ENCODE data around the gene ADGRV1.
"Not testable (repeated sequence)": the region's sequence is repeated elsewhere in the genome, so short reads cannot be mapped to it uniquely, and the experiment has no call there.

The ADGRV1 gene

GRCh38 chr5:90786756-90787155 is 228.2 kb downstream of the ADGRV1 start:
- no peaks in the 10 kb centered on the region for H3K79me2 ChIP-seq (ENCODE audit: insufficient read depth, low read length)
- H3K27ac ChIP-seq (ENCODE audit: low read depth, low read length) = no peak overlapping the region
- no peak overlapping the region for H3K4me2 ChIP-seq (ENCODE audit: low read depth, low read length, poor library complexity, severe bottlenecking)
- no peak overlapping the region for H3K4me3 ChIP-seq (ENCODE audit: insufficient read depth, low read length, poor library complexity, severe bottlenecking)
- no peak overlapping the region for H2AFZ ChIP-seq (ENCODE audit: low read depth, low read length, severe bottlenecking)
- H3K9ac ChIP-seq (ENCODE audit: low read length) = no peak overlapping the region
- H3K9me3 ChIP-seq (ENCODE audit: insufficient read depth, low read length) = no peaks in the 10 kb centered on the region
- H3K9me2 ChIP-seq (replicated peaks; ENCODE audit: insufficient read depth, low read length) = no peaks in the 10 kb centered on the region
- H4K20me1 ChIP-seq (ENCODE audit: low read depth, low read length) = no peaks in the 10 kb centered on the region
- no peak for TF ChIP-seq EZH2phosphoT487 (conservative IDR thresholded peaks at IDR 0.05; ENCODE audit: low read length)
- H3K36me3 ChIP-seq (ENCODE audit: low read length) = no peaks in the 10 kb centered on the region
- no peaks in the 10 kb centered on the region for H3K27me3 ChIP-seq (ENCODE audit: low read length)
- no peaks in the 10 kb centered on the region for H3F3A ChIP-seq (ENCODE audit: insufficient read depth)

- Histone ChIP-seq H3K4me2 (ENCODE audit: low read depth, low read length, poor library complexity, severe bottlenecking) (no peak overlapping the region), H3F3A (ENCODE audit: insufficient read depth) (no peaks in the 10 kb centered on the region), H3K9me2 (replicated peaks; ENCODE audit: insufficient read depth, low read length) (no peaks in the 10 kb centered on the region), H3K4me3 (ENCODE audit: insufficient read depth, low read length, poor library complexity, severe bottlenecking) (no peak overlapping the region), H3K9me3 (ENCODE audit: insufficient read depth, low read length) (no peaks in the 10 kb centered on the region), H3K79me2 (ENCODE audit: insufficient read depth, low read length) (no peaks in the 10 kb centered on the region), H2AFZ (ENCODE audit: low read depth, low read length, severe bottlenecking) (no peak overlapping the region), H3K9ac (ENCODE audit: low read length) (no peak overlapping the region), H3K27me3 (ENCODE audit: low read length) (no peaks in the 10 kb centered on the region), H3K27ac (ENCODE audit: low read depth, low read length) (no peak overlapping the region), H4K20me1 (ENCODE audit: low read depth, low read length) (no peaks in the 10 kb centered on the region), H3K36me3 (ENCODE audit: low read length) (no peaks in the 10 kb centered on the region)
- no peak for TF ChIP-seq EZH2phosphoT487 (conservative IDR thresholded peaks at IDR 0.05; ENCODE audit: low read length)
- TF ChIP-seq CTCF (IDR thresholded peaks at IDR 0.05; ENCODE audit: insufficient read depth, low read length, poor library complexity, severe bottlenecking) = no peak
These were observed 234.1 kb downstream of the ADGRV1 start for GRCh38 chr5:90792725-90793124.

DNA sequence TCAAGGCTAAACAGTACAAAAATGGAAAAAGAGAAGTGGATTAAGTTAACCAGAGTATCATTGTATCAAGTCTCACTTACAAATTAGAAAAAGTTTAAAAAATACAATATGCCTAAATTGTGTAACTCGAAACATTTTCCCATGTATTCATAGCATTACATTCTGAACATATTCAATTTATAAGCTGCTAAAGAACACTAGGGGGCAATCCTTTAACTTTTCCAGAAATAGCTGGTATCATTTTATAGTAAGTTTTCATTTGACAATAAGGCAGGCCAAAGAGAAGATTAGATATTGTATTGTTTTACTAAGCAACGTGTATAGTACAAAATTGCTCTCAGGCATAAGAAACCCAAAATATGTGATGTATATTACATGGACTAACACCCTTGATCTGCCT is 234.6 kb downstream of the ADGRV1 start:
- Histone ChIP-seq H3K9ac (ENCODE audit: low read length) (no peak overlapping the region), H3K79me2 (ENCODE audit: insufficient read depth, low read length) (no peaks in the 10 kb centered on the region), H3K9me2 (replicated peaks; ENCODE audit: insufficient read depth, low read length) (no peaks in the 10 kb centered on the region), H2AFZ (ENCODE audit: low read depth, low read length, severe bottlenecking) (no peak overlapping the region), H4K20me1 (ENCODE audit: low read depth, low read length) (no peaks in the 10 kb centered on the region), H3K27me3 (ENCODE audit: low read length) (no peaks in the 10 kb centered on the region), H3K4me2 (ENCODE audit: low read depth, low read length, poor library complexity, severe bottlenecking) (no peak overlapping the region), H3K36me3 (ENCODE audit: low read length) (no peaks in the 10 kb centered on the region), H3K9me3 (ENCODE audit: insufficient read depth, low read length) (no peaks in the 10 kb centered on the region), H3K27ac (ENCODE audit: low read depth, low read length) (no peak overlapping the region), H3F3A (ENCODE audit: insufficient read depth) (no peaks in the 10 kb centered on the region), H3K4me3 (ENCODE audit: insufficient read depth, low read length, poor library complexity, severe bottlenecking) (no peak overlapping the region)
- TF ChIP-seq EZH2phosphoT487 (conservative IDR thresholded peaks at IDR 0.05; ENCODE audit: low read length) = no peak

GRCh38 chr5:90796919-90797318 is 238.3 kb downstream of the ADGRV1 start:
- H3K4me2 ChIP-seq (ENCODE audit: low read depth, low read length, poor library complexity, severe bottlenecking); H3F3A ChIP-seq (ENCODE audit: insufficient read depth); H3K27ac ChIP-seq (ENCODE audit: low read depth, low read length); H3K9me2 ChIP-seq (replicated peaks; ENCODE audit: insufficient read depth, low read length); H3K27me3 ChIP-seq (ENCODE audit: low read length); H4K20me1 ChIP-seq (ENCODE audit: low read depth, low read length); H2AFZ ChIP-seq (ENCODE audit: low read depth, low read length, severe bottlenecking); H3K36me3 ChIP-seq (ENCODE audit: low read length); H3K9ac ChIP-seq (ENCODE audit: low read length); H3K9me3 ChIP-seq (ENCODE audit: insufficient read depth, low read length); H3K79me2 ChIP-seq (ENCODE audit: insufficient read depth, low read length); H3K4me3 ChIP-seq (ENCODE audit: insufficient read depth, low read length, poor library complexity, severe bottlenecking): not testable (repeated sequence)

GRCh38 chr5:90800082-90800481 is 241.5 kb downstream of the ADGRV1 start:
- not testable (repeated sequence) for H3K27ac ChIP-seq (ENCODE audit: low read depth, low read length); H3K36me3 ChIP-seq (ENCODE audit: low read length); H3F3A ChIP-seq (ENCODE audit: insufficient read depth); H3K9ac ChIP-seq (ENCODE audit: low read length); H2AFZ ChIP-seq (ENCODE audit: low read depth, low read length, severe bottlenecking); H3K27me3 ChIP-seq (ENCODE audit: low read length); H3K9me3 ChIP-seq (ENCODE audit: insufficient read depth, low read length); H3K79me2 ChIP-seq (ENCODE audit: insufficient read depth, low read length); H3K4me2 ChIP-seq (ENCODE audit: low read depth, low read length, poor library complexity, severe bottlenecking); H4K20me1 ChIP-seq (ENCODE audit: low read depth, low read length); H3K4me3 ChIP-seq (ENCODE audit: insufficient read depth, low read length, poor library complexity, severe bottlenecking); H3K9me2 ChIP-seq (replicated peaks; ENCODE audit: insufficient read depth, low read length)

- not testable (repeated sequence) for H3K79me2 ChIP-seq (ENCODE audit: insufficient read depth, low read length); H3K9ac ChIP-seq (ENCODE audit: low read length); H2AFZ ChIP-seq (ENCODE audit: low read depth, low read length, severe bottlenecking); H3K9me2 ChIP-seq (replicated peaks; ENCODE audit: insufficient read depth, low read length); H3K27ac ChIP-seq (ENCODE audit: low read depth, low read length); H4K20me1 ChIP-seq (ENCODE audit: low read depth, low read length); H3F3A ChIP-seq (ENCODE audit: insufficient read depth); H3K4me2 ChIP-seq (ENCODE audit: low read depth, low read length, poor library complexity, severe bottlenecking); H3K36me3 ChIP-seq (ENCODE audit: low read length); H3K9me3 ChIP-seq (ENCODE audit: insufficient read depth, low read length); H3K27me3 ChIP-seq (ENCODE audit: low read length); H3K4me3 ChIP-seq (ENCODE audit: insufficient read depth, low read length, poor library complexity, severe bottlenecking)
These were observed 241.9 kb downstream of the ADGRV1 start for GRCh38 chr5:90800515-90800914.

Data from SU-DHL-6 (cell line).